ENCODE results near the gene SCN10A. TPM values are rescaled to one million over a fixed set of nuclear protein-coding genes. Genes with fewer than 3 reads are reported as not detected.

SCN10A gene
- polyA plus RNA-seq, 1 of the 3 experiments (the other 2 are of a cell fraction) = not detected

GRCh38 chr3:38657369-38657768, 158.6 kb downstream of the SCN10A start (continued):
- TF ChIP-seq PBX3 (IDR thresholded peaks at IDR 0.05) (no peak), REST (IDR thresholded peaks at IDR 0.05; ENCODE audit: low read depth, low read length) (no peak), USF2 (IDR thresholded peaks at IDR 0.05; ENCODE audit: borderline replicate concordance, low read depth, low read length) (no peak), RAD21 (IDR thresholded peaks at IDR 0.05; ENCODE audit: low read length) (no peak), MEF2A (IDR thresholded peaks at IDR 0.05; ENCODE audit: borderline replicate concordance, low read depth) (no peak), TCF12 (IDR thresholded peaks at IDR 0.05) (no peak)

GRCh38 chr3:38655708-38656300, 160.2 kb downstream of the SCN10A start:
- peaks cover 0 to 16% of the 10 kb centered on the region in 2 experiments; a peak in 1 of 4 replicates for H3K4me1 ChIP-seq (ENCODE audit: control insufficient read depth in 1 of 2, insufficient read depth in 2 of 2, low read depth in 1 of 2, low read length in 1 of 2)
- H3K9ac ChIP-seq = no peak overlapping the region
- no peaks in the 10 kb centered on the region for H3K79me2 ChIP-seq (ENCODE audit: insufficient read depth)
- H2AFZ ChIP-seq (ENCODE audit: low read depth) = no peak overlapping the region
- no peak overlapping the region for H3K4me3 ChIP-seq (ENCODE audit: low read depth in 2 of 2, low read length in 1 of 2)
- no peaks in the 10 kb centered on the region for H3K36me3 ChIP-seq (replicated peaks in 1 of 2; ENCODE audit: control insufficient read depth in 1 of 2, insufficient read depth in 2 of 2, low read length in 1 of 2)
- H4K20me1 ChIP-seq (ENCODE audit: insufficient read depth) = no peaks in the 10 kb centered on the region
- no peak overlapping the region for H3K4me2 ChIP-seq
- H3F3A ChIP-seq (replicated peaks; ENCODE audit: insufficient read depth) = no peaks in the 10 kb centered on the region
- H3K27ac ChIP-seq (ENCODE audit: low read depth in 2 of 2, low read length in 1 of 2) = no peak overlapping the region
- ChIA-PET CTCF (interaction anchor here (0.6 to 14.0 kb wide), 60 partner anchors 10 to 515 kb away, joined by 3 to 556 read pairs (median 4); partner anchors contain the start of gene EXOG), POLR2A (interaction anchor here (0.8 kb wide), 1 partner anchor 134 kb away, joined by 3 read pairs; no protein-coding TSS in a partner anchor)
- H3K9me3 ChIP-seq = no peaks in the 10 kb centered on the region
- 20% methylated on average over 7 of the region's 7 CpGs for WGBS (ENCODE audit: low lambda C conversion rate)
- no peaks in the 10 kb centered on the region for H3K9me2 ChIP-seq
- H3K27me3 ChIP-seq (ENCODE audit: insufficient read depth) = no peaks in the 10 kb centered on the region; the same call in 1 of the 2 replicates
- DNase-seq = peak; percentile 67
- TF ChIP-seq ELF1 (IDR thresholded peaks at IDR 0.05) (no peak), EZH2phosphoT487 (IDR thresholded peaks at IDR 0.05; ENCODE audit: borderline replicate concordance, low read depth) (no peak), CTCF (IDR thresholded peaks at IDR 0.05) (peak; percentile 60), NRF1 (IDR thresholded peaks at IDR 0.05; ENCODE audit: low read depth, low read length) (no peak), PBX3 (IDR thresholded peaks at IDR 0.05) (no peak), GABPA (IDR thresholded peaks at IDR 0.05; ENCODE audit: low read depth) (no peak), USF1 (IDR thresholded peaks at IDR 0.05; ENCODE audit: borderline replicate concordance, low read depth) (no peak), CHD2 (IDR thresholded peaks at IDR 0.05; ENCODE audit: low read length, partially characterized antibody) (no peak), RXRA (IDR thresholded peaks at IDR 0.05; ENCODE audit: borderline replicate concordance, low read depth) (no peak), SMC3 (IDR thresholded peaks at IDR 0.05; ENCODE audit: low read depth, low read length) (peak; percentile 82), RCOR1 (IDR thresholded peaks at IDR 0.05; ENCODE audit: low read length) (no peak), FOXJ3 (CRISPR knock-in tag; IDR thresholded peaks at IDR 0.05) (no peak), RFX5 (IDR thresholded peaks at IDR 0.05; ENCODE audit: low read length) (no peak), TAF1 (IDR thresholded peaks at IDR 0.05; ENCODE audit: borderline replicate concordance, low read depth, low read length) (no peak), MXI1 (IDR thresholded peaks at IDR 0.05; ENCODE audit: low read depth, low read length) (no peak), RAD21 (IDR thresholded peaks at IDR 0.05; ENCODE audit: low read length) (peak; percentile 87)

Measured in SK-N-SH (cell line).